Effector memory CD4-positive, alpha-beta T cell (primary cell): ENCODE data around the gene EMP1.

Source experiments
- DNase-seq, 3 donors: peaks; one replicate each; pipeline ENCODE4 v3.0.0-alpha.2; 2020
- H3K27ac ChIP-seq: 2 replicates; pipeline ENCODE4 v1.7.0; 2013; ENCODE audit warnings: mild to moderate bottlenecking, low read length, moderate library complexity; ENCODE audit not compliant: insufficient read depth, poor library complexity, severe bottlenecking
- H3K27me3 ChIP-seq: replicated peaks from 2 replicates; pipeline ENCODE4 v1.7.0; 2013; ENCODE audit warnings: mild to moderate bottlenecking, low read length; ENCODE audit not compliant: insufficient read depth, control insufficient read depth, poor library complexity, severe bottlenecking
- H3K36me3 ChIP-seq: 2 replicates; pipeline ENCODE4 v1.7.0; 2013; ENCODE audit warnings: mild to moderate bottlenecking, low read length, moderate library complexity; ENCODE audit not compliant: control insufficient read depth, insufficient read depth
- H3K4me1 ChIP-seq: 2 replicates; pipeline ENCODE4 v1.7.0; 2013; ENCODE audit warnings: low read length, mild to moderate bottlenecking; ENCODE audit not compliant: control insufficient read depth, insufficient read depth, poor library complexity, severe bottlenecking
- H3K4me3 ChIP-seq: 2 replicates; pipeline ENCODE4 v1.7.0; 2013; ENCODE audit warnings: low read length, low read depth, mild to moderate bottlenecking; ENCODE audit not compliant: insufficient read depth, poor library complexity, severe bottlenecking
- H3K9me3 ChIP-seq: 2 replicates; pipeline ENCODE4 v1.7.0; 2013; ENCODE audit warnings: mild to moderate bottlenecking, low read length, moderate library complexity; ENCODE audit not compliant: control insufficient read depth

EMP1 gene

DNA sequence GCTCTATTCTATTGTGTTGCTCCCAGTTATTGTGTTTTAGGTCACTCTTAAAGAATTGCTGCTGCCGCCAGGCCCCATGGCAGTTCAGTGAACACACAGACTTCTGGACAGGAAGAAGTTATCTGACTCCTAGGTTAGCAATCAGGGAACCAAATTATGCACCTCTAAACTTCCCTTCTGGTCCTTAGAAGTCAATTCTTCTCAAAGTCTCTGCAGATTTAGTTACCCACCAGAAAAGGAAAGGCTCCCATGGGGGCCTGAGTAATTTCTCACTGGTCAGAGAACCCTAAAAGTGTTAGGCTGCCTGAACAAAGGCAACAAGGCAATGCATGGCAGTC, 10.0 kb downstream of the EMP1 start:
- no peaks in the 10 kb centered on the region for H3K9me3 ChIP-seq
- no peak overlapping the region for H3K27ac ChIP-seq
- peaks cover 5% of the 10 kb centered on the region for H3K4me1 ChIP-seq
- H3K4me3 ChIP-seq, result no peak overlapping the region
- no peaks in the 10 kb centered on the region for H3K36me3 ChIP-seq
- H3K27me3 ChIP-seq, result no peaks in the 10 kb centered on the region
- no peak for DNase-seq

GRCh38 chr12:13208533-13209435, 12.3 kb downstream of the EMP1 start:
- Histone ChIP-seq H3K9me3 (no peaks in the 10 kb centered on the region), H3K4me1 (peaks cover 9% of the 10 kb centered on the region), H3K36me3 (no peaks in the 10 kb centered on the region), H3K27ac (no peak overlapping the region), H3K4me3 (no peak overlapping the region), H3K27me3 (no peaks in the 10 kb centered on the region)
- DNase-seq, result no peak

DNA sequence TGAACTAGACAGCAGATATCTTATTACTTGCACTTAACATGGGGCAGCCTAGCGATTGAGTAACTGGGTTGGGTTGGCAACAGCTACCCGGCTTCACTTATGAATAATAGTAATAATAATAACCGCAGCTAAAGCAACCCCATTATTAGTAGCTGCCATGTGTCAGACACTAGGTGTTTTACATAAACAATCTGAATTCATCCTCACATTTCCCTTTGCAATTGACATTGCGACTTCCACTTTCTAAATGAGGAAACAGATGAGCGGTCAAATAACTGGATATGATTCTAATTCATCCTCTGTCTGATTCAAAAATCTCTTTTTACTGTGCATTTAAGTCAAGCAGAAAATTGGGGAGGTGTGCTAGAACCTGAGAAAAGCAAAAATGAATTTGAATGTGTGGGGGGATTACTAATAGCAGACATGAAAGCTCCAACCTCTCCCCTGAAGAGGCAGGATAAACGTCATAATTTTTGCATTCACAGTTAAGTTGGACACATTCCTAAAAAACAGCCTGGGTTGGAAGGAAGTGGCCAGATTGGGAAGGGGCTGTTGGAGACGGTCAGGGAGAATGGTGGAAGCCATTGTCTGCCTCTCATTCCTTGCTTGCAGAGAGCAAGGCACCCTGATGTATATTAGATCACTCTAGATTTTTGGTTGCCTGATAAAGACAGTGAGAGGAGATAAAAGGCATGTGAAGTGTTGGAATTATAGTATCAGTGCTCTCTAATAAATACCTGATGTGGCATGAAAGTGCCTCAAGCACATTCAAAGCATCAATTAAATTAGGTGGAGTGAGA, 13.1 kb downstream of the EMP1 start:
- H3K9me3 ChIP-seq, result no peaks in the 10 kb centered on the region
- no peak overlapping the region for H3K4me3 ChIP-seq
- H3K27me3 ChIP-seq, result no peaks in the 10 kb centered on the region
- peaks cover 9% of the 10 kb centered on the region for H3K4me1 ChIP-seq
- DNase-seq, result no peak
- no peak overlapping the region for H3K27ac ChIP-seq
- H3K36me3 ChIP-seq, result no peaks in the 10 kb centered on the region

GRCh38 chr12:13210236-13211190, 14.0 kb downstream of the EMP1 start:
- Histone ChIP-seq H3K9me3 (no peaks in the 10 kb centered on the region), H3K27me3 (no peaks in the 10 kb centered on the region), H3K36me3 (no peaks in the 10 kb centered on the region), H3K27ac (no peak overlapping the region), H3K4me1 (peaks cover 9% of the 10 kb centered on the region), H3K4me3 (no peak overlapping the region)
- DNase-seq, result no peak

DNA sequence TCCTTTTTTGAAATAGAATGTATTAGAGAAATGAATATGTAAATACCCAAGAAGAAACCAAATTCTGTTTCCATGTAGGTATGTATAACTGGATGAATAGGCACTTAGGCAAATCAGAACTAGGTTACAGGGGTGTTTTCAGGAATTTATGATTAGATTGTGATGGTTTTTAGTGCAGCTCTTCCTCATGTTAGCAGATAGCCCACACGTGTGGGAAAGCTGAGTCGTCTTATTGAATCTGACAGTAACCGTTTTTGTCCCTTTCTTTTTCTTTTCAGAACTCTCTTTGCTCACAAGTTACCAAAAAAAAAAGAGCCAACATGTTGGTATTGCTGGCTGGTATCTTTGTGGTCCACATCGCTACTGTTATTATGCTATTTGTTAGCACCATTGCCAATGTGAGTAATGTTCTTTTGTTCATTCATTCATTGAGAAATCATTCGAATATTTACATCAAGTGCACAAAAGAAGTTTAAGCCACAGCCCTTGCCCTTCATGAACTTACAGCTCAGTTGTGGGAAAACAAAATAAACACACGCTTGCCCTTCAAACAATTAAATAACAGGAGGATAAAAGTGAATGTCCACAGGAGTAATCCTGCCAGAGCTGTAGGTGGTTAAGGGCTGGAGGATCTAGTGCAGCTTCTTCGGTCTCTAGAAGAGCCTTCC, 14.8 kb downstream of the EMP1 start:
- peaks cover 7% of the 10 kb centered on the region for H3K4me1 ChIP-seq
- H3K4me3 ChIP-seq, result no peak overlapping the region
- H3K27me3 ChIP-seq, result no peaks in the 10 kb centered on the region
- no peaks in the 10 kb centered on the region for H3K36me3 ChIP-seq
- no peak overlapping the region for H3K27ac ChIP-seq
- no peaks in the 10 kb centered on the region for H3K9me3 ChIP-seq
- DNase-seq, result no peak

DNA sequence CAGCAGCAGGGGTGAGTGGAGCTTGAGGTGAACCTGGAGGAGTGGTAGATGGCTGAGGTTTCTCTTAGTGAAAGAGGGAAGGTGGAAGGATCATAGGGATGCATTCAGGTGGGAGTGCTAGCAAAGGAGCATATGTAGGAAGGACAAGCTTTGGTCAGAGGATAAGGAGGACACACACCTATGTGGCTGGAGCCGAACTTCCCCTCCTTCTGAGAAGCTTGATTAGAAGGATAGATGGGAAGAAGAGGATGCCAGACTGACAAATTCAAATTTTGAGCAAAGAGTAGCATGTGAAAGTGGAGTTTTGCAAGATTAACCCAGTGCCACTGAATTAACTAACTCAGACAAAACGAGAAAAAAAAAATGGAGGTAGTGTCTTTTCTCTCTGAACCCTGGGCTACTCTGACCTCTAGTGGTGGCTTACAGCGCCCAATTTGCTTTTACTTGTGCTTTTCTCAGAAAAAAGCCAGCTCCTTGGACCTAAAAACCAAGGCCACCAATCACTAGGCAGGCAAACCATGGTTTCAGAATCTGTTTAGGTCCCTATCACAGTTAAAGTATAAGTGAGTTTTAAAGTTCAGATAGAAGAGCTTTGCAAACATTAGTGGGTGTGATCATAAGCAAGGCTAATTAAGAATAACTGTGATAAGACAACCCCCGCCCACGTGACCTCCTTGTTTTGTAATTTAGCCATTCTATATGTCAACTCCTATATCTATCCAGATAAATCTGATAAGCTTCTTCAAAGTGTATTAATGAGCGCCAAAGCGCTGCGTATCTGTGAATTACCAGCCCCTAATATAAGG, 15.5 kb downstream of the EMP1 start:
- H3K4me1 ChIP-seq, result peaks cover 4% of the 10 kb centered on the region
- no peak overlapping the region for H3K4me3 ChIP-seq
- no peaks in the 10 kb centered on the region for H3K36me3 ChIP-seq
- no peaks in the 10 kb centered on the region for H3K9me3 ChIP-seq
- peak; percentile 37 to 60 (median 53) for DNase-seq
- H3K27ac ChIP-seq, result no peak overlapping the region
- H3K27me3 ChIP-seq, result no peaks in the 10 kb centered on the region

- DNase-seq, result no peak
- Histone ChIP-seq H3K4me1 (peaks cover 4% of the 10 kb centered on the region), H3K4me3 (no peak overlapping the region), H3K27me3 (no peaks in the 10 kb centered on the region), H3K27ac (no peak overlapping the region), H3K9me3 (no peaks in the 10 kb centered on the region), H3K36me3 (no peaks in the 10 kb centered on the region)
Measured at GRCh38 chr12:13215056-13215455, 18.5 kb downstream of the EMP1 start.

DNA sequence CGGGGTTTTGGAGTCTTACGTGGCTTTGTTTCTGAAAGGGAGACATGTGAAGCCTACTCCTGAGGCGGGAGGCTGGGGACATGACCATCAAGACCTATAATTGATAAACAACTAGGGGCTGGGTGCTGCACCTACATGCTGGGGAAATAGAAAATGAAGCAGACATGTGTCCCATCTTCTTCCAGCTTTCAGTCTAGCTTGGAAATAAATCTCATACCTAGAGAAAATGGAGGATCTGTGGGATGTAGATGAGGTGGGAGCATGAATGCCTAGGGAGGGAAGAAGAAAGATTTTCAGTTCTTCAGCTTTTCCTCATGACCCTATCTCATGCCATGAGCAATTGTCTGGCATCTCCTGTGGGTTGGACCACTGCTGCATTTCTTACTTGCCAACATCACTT, 22.1 kb downstream of the EMP1 start:
- H3K27ac ChIP-seq, result no peak overlapping the region
- H3K27me3 ChIP-seq, result no peaks in the 10 kb centered on the region
- no peaks in the 10 kb centered on the region for H3K36me3 ChIP-seq
- no peak overlapping the region for H3K4me3 ChIP-seq
- no peaks in the 10 kb centered on the region for H3K9me3 ChIP-seq
- H3K4me1 ChIP-seq, result no peaks in the 10 kb centered on the region
- DNase-seq, result no peak

- no peak for DNase-seq
- H3K4me1 ChIP-seq, result no peaks in the 10 kb centered on the region
- no peak overlapping the region for H3K4me3 ChIP-seq
- no peaks in the 10 kb centered on the region for H3K36me3 ChIP-seq
- H3K27me3 ChIP-seq, result no peaks in the 10 kb centered on the region
- no peak overlapping the region for H3K27ac ChIP-seq
- no peaks in the 10 kb centered on the region for H3K9me3 ChIP-seq
Measured at GRCh38 chr12:13219320-13219719, 22.8 kb downstream of the EMP1 start.
